GM12878 (cell line): Measurements from ENCODE around the gene ERBB3. TPM values are rescaled to one million over a fixed set of nuclear protein-coding genes. Genes with fewer than 3 reads are reported as not detected.

ENCODE experiments used
- ATAC-seq: fragments of 200-7000 bp; cut with Tn5 transposase; 3 replicates; pipeline ENCODE4 v1.9.1; 2020; ENCODE audit warnings: mild to moderate bottlenecking, moderate library complexity
- BruUV-seq: library from RNA; stranded (reverse); fragments of 400-500 nt; replicated peaks from 2 replicates; lab custom pipeline; 2021; lab: Mats Ljungman, UMichigan
- CTCF ChIA-PET: fragments of 300-600 bp; sonication (Branson Sonifier 250); formaldehyde crosslinking; extraction: SDS; loops from one replicate; lab custom pipeline; 2021; ENCODE audit warnings: inconsistent platforms; lab: Yijun Ruan, JAX
- POLR2A ChIA-PET: fragments of 350-600 bp; formaldehyde crosslinking; extraction: SDS; loops from one replicate; lab custom pipeline; 2021; ENCODE audit warnings: inconsistent platforms; lab: Charles Lee
- RAD21 ChIA-PET: fragments of 300-600 bp; sonication (Branson Sonifier 250); formaldehyde crosslinking; loops from one replicate; lab custom pipeline; 2023; ENCODE audit warnings: antibody characterized with exemption; ENCODE audit not compliant: unreplicated experiment; lab: Charles Lee
- SMC1A ChIA-PET: fragments of 300-600 bp; sonication (Branson Sonifier 250); formaldehyde crosslinking; loops from one replicate; lab custom pipeline; 2023; ENCODE audit not compliant: unreplicated experiment, uncharacterized antibody; lab: Charles Lee
- DNase-seq: peaks from one replicate; pipeline ENCODE4 v3.0.0-alpha.2; 2011; ENCODE audit warnings: low read depth, low spot score
- FAIRE-seq: peaks from 3 replicates; lab custom pipeline; 2011; peaks lifted over from hg19 to GRCh38; lab: Jason Lieb, UNC
- H2AFZ ChIP-seq: 2 replicates; pipeline ENCODE4 v1.6.0; 2011; ENCODE audit warnings: low read depth, low read length, control low read depth; ENCODE audit not compliant: control insufficient read depth
- H3K27ac ChIP-seq: 2 replicates; pipeline ENCODE4 v1.5.1; 2011; ENCODE audit warnings: control low read depth; ENCODE audit not compliant: control insufficient read depth, insufficient read depth
- H3K27me3 ChIP-seq, 2 experiments: replicated peaks in 1 of 2; 2 replicates each; pipeline versions ENCODE4 v1.6.0 to v1.6.1; 2011; ENCODE audit warnings: low read length in 1 of 2; ENCODE audit not compliant: control insufficient read depth in 2 of 2, insufficient read depth in 2 of 2
- H3K36me3 ChIP-seq, 2 experiments: 2 replicates each; pipeline ENCODE4 v1.5.1; 2011; ENCODE audit warnings: low read length in 1 of 2; ENCODE audit not compliant: control insufficient read depth in 2 of 2, insufficient read depth in 2 of 2
- H3K4me1 ChIP-seq: 2 replicates; pipeline ENCODE4 v1.6.1; 2011; ENCODE audit warnings: mild to moderate bottlenecking, low read length, moderate library complexity, mixed read lengths; ENCODE audit not compliant: control insufficient read depth, insufficient read depth
- H3K4me2 ChIP-seq: 2 replicates; pipeline ENCODE4 v1.6.0; 2011; ENCODE audit warnings: control low read depth; ENCODE audit not compliant: control insufficient read depth, insufficient read depth
- H3K4me3 ChIP-seq: fragments of 200-600 bp; sonication (generic); 2 replicates; pipeline ENCODE4 v1.5.1; 2016
- H3K79me2 ChIP-seq: 2 replicates; pipeline ENCODE4 v1.6.0; 2011; ENCODE audit warnings: low read length; ENCODE audit not compliant: control insufficient read depth, insufficient read depth
- H3K9ac ChIP-seq: 2 replicates; pipeline ENCODE4 v1.8.0; 2011; ENCODE audit warnings: low read length, control low read depth, mixed read lengths; ENCODE audit not compliant: control insufficient read depth, insufficient read depth
- H3K9me3 ChIP-seq: replicated peaks from 3 replicates; pipeline ENCODE4 v1.5.1; 2011; ENCODE audit warnings: mild to moderate bottlenecking, low read length; ENCODE audit not compliant: control insufficient read depth, insufficient read depth
- H4K20me1 ChIP-seq: 2 replicates; pipeline ENCODE4 v1.6.0; 2011; ENCODE audit not compliant: control insufficient read depth, insufficient read depth
- CHD4 ChIP-seq: fragments of 200-600 bp; sonication (generic); IDR thresholded peaks from 2 replicates; pipeline ENCODE4 v1.6.1; 2016; ENCODE audit warnings: mild to moderate bottlenecking
- CREB1 ChIP-seq: IDR thresholded peaks from 2 replicates; pipeline ENCODE4 v1.6.1; 2012; ENCODE audit warnings: low read depth, mild to moderate bottlenecking, inconsistent platforms
- NFXL1 ChIP-seq: fragments of 450-650 bp; IDR thresholded peaks from 2 replicates; pipeline ENCODE4 v1.6.1; 2017; ENCODE audit warnings: antibody characterized with exemption, mild to moderate bottlenecking, borderline replicate concordance
- RBBP5 ChIP-seq: fragments of 200-600 bp; sonication (generic); conservative IDR thresholded peaks from 2 replicates; pipeline ENCODE4 v1.6.1; 2016
- SKIL ChIP-seq: fragments of 450-650 bp; IDR thresholded peaks from 2 replicates; pipeline ENCODE4 v1.6.1; 2017; ENCODE audit warnings: mild to moderate bottlenecking, low read depth, inconsistent platforms; ENCODE audit not compliant: poor library complexity, severe bottlenecking
- ZNF592 ChIP-seq: fragments of 450-650 bp; IDR thresholded peaks from 2 replicates; pipeline ENCODE4 v1.6.1; 2017; ENCODE audit warnings: mild to moderate bottlenecking, moderate library complexity
- WGBS: methylation state at CpG from one replicate; pipeline ENCODE4 v1.1.6; 2016; ENCODE audit warnings: low lambda C conversion rate; ENCODE audit not compliant: insufficient replicate concordance, insufficient coverage; ENCODE audit errors: missing lambda C conversion rate; 5-methylcytosine and 5-hydroxymethylcytosine counted together
- in situ Hi-C: fragments of 300-500 bp; cut with MboI; formaldehyde crosslinking; loops from 9 replicates; pipeline ENCODE4 v1.14.3; 2018; ENCODE audit warnings: mixed read lengths
- intact Hi-C: fragments of 100-400 bp; cut with micrococcal nuclease; formaldehyde crosslinking; loops from one replicate; pipeline ENCODE4 v1.14.2; 2022; ENCODE audit not compliant: unreplicated experiment
- polyA plus RNA-seq, 11 experiments: library from polyadenylated mRNA; depleted of rRNA in 4 of 11; unstranded in 6 of 11; stranded (reverse) in 5 of 11; fragments of >200 nt; fragmentation: Nextera tagmentation in 4 of 11; fragmentation: Illumina TruSeq in 1 of 11; extraction: Ambion mirVana in 4 of 11; extraction: Trizol in 1 of 11; gene quantifications; 1 replicate in 1 of 11; 2 replicates in 10 of 11; pipeline versions ENCODE4 v1.2.1 to v1.2.3, GENCODE V29; 2011 to 2016; ENCODE audit warnings: inconsistent platforms in 2 of 11, missing spikeins in 2 of 11, low read depth in 1 of 11
- total RNA-seq, 4 experiments: library from RNA; depleted of rRNA in 3 of 4; stranded (reverse); fragments of >200 nt in 3 of 4; fragmentation: Illumina TruSeq in 1 of 4; extraction: Trizol in 1 of 4; gene quantifications; 2 replicates each; pipeline versions ENCODE4 v1.2.1 to v1.2.3, GENCODE V29; 2013 to 2021

Gene ERBB3
- total and polyA plus RNA-seq, 10 of the 15 experiments (the other 5 are each of a cell fraction or from before 2014, with no cell fraction given) = 0.03 to 0.72 (median 0.04) TPM; not detected in 5

GRCh38 chr12:56061982-56062381 is 18.0 kb upstream of the ERBB3 start:
- no TSS peak for BruUV-seq
- in situ Hi-C loops (no loop called here), intact Hi-C loops (no loop called here)
- 31% methylated on average over 5 of the region's 5 CpGs for WGBS
- ATAC-seq = no peak
- RAD21 ChIA-PET = no interaction called here
- POLR2A ChIA-PET = no interaction called here
- Histone ChIP-seq H3K9me3 (no peaks in the 10 kb centered on the region), H3K4me2 (no peak overlapping the region), H3K36me3 (no peaks in the 10 kb centered on the region), H2AFZ (no peak overlapping the region), H3K4me3 (no peak overlapping the region), H3K4me1 (no peaks in the 10 kb centered on the region), H3K27ac (no peak overlapping the region), H3K27me3 (no peaks in the 10 kb centered on the region), H3K9ac (no peak overlapping the region), H3K79me2 (no peaks in the 10 kb centered on the region), H4K20me1 (no peaks in the 10 kb centered on the region)
- CTCF ChIA-PET = interaction anchor here (0.9 kb wide), 1 partner anchor 11 kb away, joined by 3 read pairs; no protein-coding TSS in a partner anchor
- FAIRE-seq = no peak
- SMC1A ChIA-PET = no interaction called here
- DNase-seq = no peak
- TF ChIP-seq RBBP5 (no peak), CHD4 (no peak), NFXL1 (no peak), ZNF592 (no peak)

- no peaks in the 10 kb centered on the region for H3K27me3 ChIP-seq
- no peak overlapping the region for H3K4me3 ChIP-seq
- FAIRE-seq (no peak), ATAC-seq (no peak), DNase-seq (no peak)
- no peaks in the 10 kb centered on the region for H3K9me3 ChIP-seq
- H3K79me2 ChIP-seq = no peaks in the 10 kb centered on the region
- H2AFZ ChIP-seq = no peak overlapping the region
- RAD21 ChIA-PET = no interaction called here
- CTCF ChIA-PET = no interaction called here
- no peaks in the 10 kb centered on the region for H3K36me3 ChIP-seq
- SMC1A ChIA-PET = no interaction called here
- no peaks in the 10 kb centered on the region for H3K4me1 ChIP-seq
- H4K20me1 ChIP-seq = no peaks in the 10 kb centered on the region
- in situ Hi-C loops (no loop called here), intact Hi-C loops (no loop called here)
- H3K4me2 ChIP-seq = no peak overlapping the region
- POLR2A ChIA-PET = no interaction called here
- BruUV-seq = no TSS peak
- H3K9ac ChIP-seq = no peak overlapping the region
- no peak for TF ChIP-seq CREB1
- no peak for TF ChIP-seq SKIL
- H3K27ac ChIP-seq = no peak overlapping the region
Observed at GRCh38 chr12:56062996-56063395, 17.0 kb upstream of the ERBB3 start.
